Embryonic facial prominence (tissue), 1 donor: ENCODE data around the gene VEGFB.

Experiments
- DNase-seq: peaks from one replicate; pipeline ENCODE4 v3.0.0-alpha.2; 2016; ENCODE audit errors: extremely low spot score

Gene VEGFB

GRCh38 chr11:64210301-64211020, 23.9 kb upstream of the VEGFB start:
- DNase-seq: no peak

DNA sequence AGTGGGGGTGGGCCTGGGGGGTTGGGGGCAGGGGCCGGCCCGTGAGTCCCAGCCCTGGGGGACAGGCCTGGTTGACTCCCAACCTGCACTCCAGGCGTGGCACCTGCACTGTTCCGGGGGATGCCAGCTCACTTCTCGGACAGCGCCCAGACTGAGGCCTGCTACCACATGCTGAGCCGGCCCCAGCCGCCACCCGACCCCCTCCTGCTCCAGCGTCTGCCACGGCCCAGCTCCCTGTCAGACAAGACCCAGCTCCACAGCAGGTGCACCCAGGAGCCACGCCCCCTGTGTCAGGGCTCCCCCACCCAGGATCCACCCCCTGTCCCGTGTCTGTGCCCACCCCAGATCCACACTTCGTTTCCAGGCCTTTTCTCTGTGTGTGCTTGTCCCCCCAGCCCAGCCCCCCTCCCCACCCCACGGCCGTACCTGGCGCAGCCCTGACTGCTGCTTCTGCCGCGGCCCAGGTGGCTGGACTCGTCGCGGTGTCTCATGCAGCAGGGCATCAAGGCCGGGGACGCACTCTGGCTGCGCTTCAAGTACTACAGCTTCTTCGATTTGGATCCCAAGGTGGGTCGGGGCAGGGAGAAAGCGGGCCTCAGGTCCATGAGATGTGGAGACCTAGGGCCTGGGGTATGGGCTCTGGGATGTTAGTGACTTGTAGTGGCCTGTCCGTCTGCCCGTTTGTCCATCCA, 23.1 kb upstream of the VEGFB start:
- DNase-seq: no peak

- no peak for DNase-seq
These were observed 17.5 kb upstream of the VEGFB start for GRCh38 chr11:64216879-64217278.

GRCh38 chr11:64218628-64219353, 15.6 kb upstream of the VEGFB start:
- DNase-seq: no peak

- DNase-seq: no peak
These were observed 15.1 kb upstream of the VEGFB start for GRCh38 chr11:64219354-64219684.

DNA sequence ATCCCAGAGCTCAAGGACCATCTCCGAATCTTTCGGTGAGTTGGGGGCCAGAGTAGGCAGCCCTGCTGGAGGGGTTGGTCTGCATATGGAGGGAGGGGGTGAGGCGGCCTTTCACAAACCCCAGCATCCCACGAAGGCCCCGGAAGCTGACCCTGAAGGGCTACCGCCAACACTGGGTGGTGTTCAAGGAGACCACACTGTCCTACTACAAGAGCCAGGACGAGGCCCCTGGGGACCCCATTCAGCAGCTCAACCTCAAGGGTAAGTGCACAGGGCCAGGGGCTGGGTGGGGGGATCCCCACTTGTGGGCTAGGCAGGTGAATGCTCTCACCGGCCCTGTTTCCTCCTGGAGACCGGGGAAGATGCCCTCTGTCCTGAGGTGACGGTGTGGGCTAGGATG, 14.6 kb upstream of the VEGFB start:
- DNase-seq: no peak

GRCh38 chr11:64220271-64220670, 14.1 kb upstream of the VEGFB start:
- DNase-seq: no peak

DNA sequence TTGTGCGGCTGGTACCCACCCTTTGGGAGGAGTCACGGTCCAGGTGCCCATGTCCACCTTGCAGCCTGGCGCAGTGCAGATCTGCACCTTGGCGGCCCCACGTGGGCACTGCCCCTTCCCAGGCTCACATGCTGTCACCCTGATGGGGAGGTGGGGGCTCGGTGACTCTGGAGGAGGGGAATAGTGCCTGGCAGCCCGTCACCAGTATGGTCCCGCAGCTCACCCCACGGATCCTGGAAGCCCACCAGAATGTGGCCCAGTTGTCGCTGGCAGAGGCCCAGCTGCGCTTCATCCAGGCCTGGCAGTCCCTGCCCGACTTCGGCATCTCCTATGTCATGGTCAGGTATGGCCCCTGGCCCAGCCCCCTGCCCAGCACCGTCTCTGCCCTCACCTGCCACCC, 13.6 kb upstream of the VEGFB start:
- DNase-seq: no peak

DNA sequence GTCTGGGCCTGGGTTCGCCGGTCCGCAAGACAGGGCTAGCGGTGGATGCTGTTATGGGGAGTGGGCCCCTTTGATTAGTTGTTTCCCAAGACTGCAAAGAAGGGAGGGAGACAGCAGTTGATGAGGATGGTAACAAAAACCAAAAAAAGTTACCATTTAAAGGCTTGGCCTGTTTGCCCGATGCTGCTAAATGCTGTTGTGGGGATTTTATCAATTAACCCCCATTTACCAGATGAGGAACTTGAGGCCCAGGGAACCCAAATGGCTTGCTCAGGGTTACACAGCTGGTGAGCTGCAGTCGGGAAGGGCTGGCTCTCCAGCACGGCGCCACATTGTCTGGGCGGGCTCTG, 11.8 kb upstream of the VEGFB start:
- DNase-seq: no peak

DNA sequence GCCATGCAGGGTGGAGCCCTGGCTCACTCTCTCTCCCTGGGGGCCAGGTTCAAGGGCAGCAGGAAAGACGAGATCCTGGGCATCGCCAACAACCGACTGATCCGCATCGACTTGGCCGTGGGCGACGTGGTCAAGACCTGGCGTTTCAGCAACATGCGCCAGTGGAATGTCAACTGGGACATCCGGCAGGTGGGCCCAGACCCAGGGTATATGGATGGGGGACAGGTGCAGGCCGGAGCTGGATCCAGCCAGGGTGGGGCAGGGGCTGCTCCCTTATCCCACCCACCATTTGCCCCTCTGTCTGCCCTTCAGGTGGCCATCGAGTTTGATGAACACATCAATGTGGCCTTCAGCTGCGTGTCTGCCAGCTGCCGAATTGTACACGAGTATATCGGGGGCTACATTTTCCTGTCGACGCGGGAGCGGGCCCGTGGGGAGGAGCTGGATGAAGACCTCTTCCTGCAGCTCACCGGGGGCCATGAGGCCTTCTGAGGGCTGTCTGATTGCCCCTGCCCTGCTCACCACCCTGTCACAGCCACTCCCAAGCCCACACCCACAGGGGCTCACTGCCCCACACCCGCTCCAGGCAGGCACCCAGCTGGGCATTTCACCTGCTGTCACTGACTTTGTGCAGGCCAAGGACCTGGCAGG, 11.3 kb upstream of the VEGFB start:
- no peak for DNase-seq

- DNase-seq: no peak
These were observed 10.1 kb upstream of the VEGFB start for GRCh38 chr11:64224151-64224890.

DNA sequence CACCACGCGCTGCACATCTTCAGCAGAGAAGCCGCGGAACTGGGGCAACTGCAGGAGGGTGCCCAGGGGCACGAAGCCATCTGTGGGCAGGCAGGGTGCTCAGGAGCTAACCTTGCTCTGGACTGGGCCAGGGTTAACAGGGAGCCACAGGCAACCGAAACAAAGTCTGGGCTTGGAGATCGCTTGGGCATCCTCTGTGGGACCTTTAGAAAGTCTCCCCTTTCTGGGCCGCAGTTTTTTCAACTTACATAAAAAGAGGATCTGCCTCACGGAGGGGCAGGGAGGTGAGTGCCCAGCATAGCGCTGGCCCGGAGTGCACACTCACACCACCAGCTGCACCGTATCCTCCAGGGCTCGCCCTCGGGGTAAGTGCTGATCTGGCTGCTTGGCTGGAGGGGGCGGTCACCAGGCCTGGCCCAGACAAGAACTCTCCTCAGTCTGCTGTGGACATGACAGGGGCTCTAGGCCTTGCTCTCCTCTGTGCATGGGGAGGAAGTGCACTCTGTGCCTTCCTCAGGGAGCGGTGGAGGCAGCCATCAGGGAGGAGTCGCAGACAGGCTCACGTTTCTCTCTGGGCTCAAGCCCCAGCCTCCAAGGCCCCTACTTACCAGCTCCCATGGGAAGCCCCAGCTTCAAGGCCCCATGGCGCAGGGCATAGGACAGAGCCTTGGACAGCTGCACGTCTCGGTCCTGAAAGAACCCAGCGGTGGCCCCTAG, 9.3 kb upstream of the VEGFB start:
- DNase-seq: no peak

DNA sequence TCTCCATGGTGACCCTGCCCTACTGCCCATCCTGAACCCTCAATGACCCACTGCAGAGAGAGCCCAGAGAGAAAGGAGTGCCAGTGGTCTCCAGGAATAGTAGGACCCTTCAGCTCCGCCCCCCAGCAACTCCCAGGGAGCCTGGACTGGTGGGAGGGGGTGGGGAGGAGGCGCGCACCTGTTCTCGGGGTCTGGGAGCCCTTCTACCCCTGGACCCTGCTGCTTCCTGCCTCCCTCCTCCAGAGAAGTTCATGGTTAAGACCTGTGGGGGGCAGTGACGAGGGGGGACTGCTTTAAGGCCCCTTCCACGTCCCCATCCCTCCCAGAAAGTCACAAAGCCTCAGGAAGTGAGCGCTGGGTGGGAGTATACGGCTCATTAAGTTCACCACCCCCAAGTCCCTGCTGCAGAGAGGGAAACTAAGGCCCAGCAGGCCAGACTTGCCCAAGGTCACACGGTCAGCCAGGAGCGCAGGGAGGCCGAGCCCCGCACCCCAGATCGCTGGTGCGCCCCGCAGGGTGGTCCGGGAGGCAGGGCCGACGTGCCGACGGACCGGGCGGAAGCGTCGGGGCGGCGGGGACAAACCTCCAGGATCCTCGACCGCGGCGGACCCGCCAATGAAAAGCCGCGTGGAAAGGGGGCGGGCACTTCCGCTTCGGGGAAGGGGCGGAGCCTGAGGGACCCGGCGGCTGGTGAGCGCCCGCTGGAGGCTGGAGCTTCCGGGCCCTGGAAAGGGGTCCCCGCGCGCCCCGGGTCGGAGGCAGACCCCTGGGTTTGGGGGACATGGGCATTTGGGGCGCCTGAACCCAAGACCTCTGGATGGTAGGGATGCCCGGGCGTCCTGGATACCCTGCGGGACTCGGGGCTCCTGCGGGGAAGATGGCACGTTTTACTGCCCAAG, 8.5 kb upstream of the VEGFB start, which contains the start of the genes NUDT22 and TRPT1:
Gene NUDT22, plus strand, starts transcription at position 667 of the 899 bp plus-strand sequence. CDS start 379 bp downstream, outside the sequence.
Gene TRPT1, minus strand, starts transcription at position 579 of the 899 bp plus-strand sequence. Its CDS starts 326 bp downstream, at position 253.
- no peak for DNase-seq

DNA sequence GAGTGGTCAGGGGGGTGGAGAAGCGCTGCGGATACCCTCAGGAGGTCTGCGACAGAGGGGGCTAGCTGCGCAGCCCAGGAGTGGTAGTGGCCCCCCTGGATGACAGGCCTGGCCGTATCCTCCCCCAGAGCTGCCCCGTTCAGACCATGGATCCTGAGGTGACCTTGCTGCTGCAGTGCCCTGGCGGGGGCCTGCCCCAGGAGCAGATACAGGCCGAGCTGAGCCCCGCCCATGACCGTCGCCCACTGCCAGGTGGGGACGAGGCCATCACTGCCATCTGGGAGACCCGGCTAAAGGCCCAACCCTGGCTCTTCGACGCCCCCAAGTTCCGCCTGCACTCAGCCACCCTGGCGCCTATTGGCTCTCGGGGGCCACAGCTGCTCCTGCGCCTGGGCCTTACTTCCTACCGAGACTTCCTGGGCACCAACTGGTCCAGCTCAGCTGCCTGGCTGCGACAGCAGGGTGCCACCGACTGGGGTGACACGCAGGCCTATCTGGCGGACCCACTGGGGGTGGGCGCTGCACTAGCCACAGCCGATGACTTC, 7.8 kb upstream of the VEGFB start:
- DNase-seq: no peak

DNA sequence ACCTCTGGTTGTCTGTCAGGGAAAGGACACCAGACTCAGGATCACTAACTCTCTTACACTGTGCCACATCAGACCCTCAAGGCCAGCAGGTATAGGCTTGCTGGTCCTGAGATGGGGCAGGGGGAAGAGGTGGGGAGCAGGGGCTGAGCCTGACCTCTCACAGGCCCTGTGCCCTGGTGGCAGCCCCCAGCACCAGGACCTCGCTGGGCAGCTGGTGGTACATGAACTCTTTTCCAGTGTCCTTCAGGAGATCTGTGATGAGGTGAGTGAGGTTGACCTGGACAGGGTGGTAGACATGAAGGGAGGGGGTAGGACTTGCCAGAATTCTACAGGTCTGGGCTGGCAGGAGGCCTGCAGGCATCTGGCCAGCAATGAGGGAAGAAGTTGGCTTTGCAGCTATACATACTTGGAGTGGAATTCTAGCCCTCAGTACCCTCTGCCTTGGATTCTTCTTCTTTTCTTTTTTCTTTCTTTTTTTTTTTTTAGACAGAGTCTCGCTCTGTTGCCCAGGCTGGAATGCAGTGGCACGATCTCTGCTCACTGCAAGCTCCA, 6.9 kb upstream of the VEGFB start:
- DNase-seq: no peak

- no peak for DNase-seq
These were observed 5.2 kb upstream of the VEGFB start for GRCh38 chr11:64229090-64229743.

DNA sequence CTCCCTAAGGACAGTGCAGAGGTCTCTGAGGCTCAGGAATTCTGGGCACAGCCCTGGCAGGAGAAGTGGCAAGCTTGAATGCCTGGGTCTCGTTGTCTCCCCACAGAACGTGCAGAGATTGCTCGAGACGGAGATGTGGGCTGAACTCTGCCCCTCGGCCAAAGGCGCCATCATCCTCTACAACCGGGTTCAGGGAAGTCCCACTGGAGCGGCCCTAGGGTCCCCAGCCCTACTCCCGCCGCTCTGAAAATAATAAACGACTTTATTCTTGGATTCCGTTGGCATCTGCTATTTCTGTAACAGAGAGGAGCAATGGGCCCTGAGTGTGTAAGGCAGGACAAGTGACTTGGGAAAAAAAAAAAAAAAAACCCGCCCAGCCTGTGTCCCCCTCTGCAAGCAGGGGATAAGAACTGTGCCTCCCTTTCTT, 4.6 kb upstream of the VEGFB start:
- no peak for DNase-seq

DNA sequence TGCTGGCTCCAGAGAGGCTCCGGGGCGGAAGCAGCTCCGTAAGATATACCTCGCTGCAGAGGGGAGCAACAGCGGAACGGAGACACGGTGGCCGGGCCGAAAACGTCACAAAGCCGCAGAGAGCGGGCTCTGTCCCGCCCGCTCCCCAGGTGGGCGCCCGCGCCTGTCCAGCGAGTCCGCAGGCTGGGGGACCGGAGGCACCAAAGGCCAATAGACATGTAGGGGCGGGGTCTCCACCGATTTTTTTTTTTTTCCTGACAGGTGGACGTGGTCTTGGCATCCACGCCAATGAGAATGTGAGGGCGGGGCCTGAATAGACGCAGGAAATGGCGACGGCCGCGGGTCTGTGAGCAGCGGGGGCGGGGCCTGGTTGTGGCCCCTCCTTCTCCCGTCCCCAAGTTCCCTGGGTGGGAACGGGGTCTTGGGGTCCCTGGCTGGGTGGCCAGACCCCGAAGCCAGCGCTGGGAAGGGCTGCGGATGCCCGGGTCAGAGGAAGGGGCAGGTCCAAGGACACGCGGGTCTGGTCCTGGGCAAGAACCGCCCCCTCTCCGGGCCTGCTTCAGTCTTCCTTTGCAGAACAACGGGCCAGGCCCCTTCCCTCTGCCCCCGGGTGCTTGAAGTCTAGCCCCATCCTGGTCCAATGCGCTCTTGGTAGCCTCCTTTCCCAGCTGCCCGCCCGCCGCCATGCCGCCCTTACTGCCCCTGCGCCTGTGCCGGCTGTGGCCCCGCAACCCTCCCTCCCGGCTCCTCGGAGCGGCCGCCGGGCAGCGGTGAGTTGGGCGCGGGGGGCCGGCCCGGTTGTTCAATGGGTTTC, 4.0 kb upstream of the VEGFB start, which contains the start of gene DNAJC4:
Gene DNAJC4, plus strand, starts transcription at position 378 of the 814 bp plus-strand sequence. Its CDS starts 307 bp downstream, at position 685.
- DNase-seq: peak; percentile 62
